D721Med (cell line): ENCODE data around the gene KRT72.

Experiments
- DNase-seq: peaks from one replicate; pipeline ENCODE4 v3.0.0; 2011; ENCODE audit warnings: low spot score; ENCODE audit not compliant: insufficient read length
- FAIRE-seq: peaks from 2 replicates; lab custom pipeline; 2011; peaks lifted over from hg19 to GRCh38; lab: Jason Lieb, UNC
- CTCF ChIP-seq: IDR thresholded peaks from 2 replicates; pipeline ENCODE4 v1.5.1; 2012; ENCODE audit warnings: mild to moderate bottlenecking, control low read depth; ENCODE audit not compliant: insufficient read depth; ENCODE audit errors: missing control alignments

The KRT72 gene

GRCh38 chr12:52630008-52630500 is 28.8 kb upstream of the KRT72 start:
- TF ChIP-seq CTCF: no peak
- FAIRE-seq (no peak), DNase-seq (no peak)

- FAIRE-seq: no peak
- DNase-seq: no peak
- no peak for TF ChIP-seq CTCF
Observed at GRCh38 chr12:52629281-52630007, 28.2 kb upstream of the KRT72 start.

- DNase-seq (no peak), FAIRE-seq (no peak)
- TF ChIP-seq CTCF: no peak
Observed at GRCh38 chr12:52628841-52629240, 27.6 kb upstream of the KRT72 start.

- no peak for FAIRE-seq
- DNase-seq: no peak
Observed at GRCh38 chr12:52628111-52628507, 26.8 kb upstream of the KRT72 start.

GRCh38 chr12:52627395-52628110 is 26.3 kb upstream of the KRT72 start:
- no peak for TF ChIP-seq CTCF
- DNase-seq (no peak), FAIRE-seq (no peak)

More at GRCh38 chr12:52628111-52628507, 26.8 kb upstream of the KRT72 start:
- TF ChIP-seq CTCF: no peak

- no peak for TF ChIP-seq CTCF
- DNase-seq: no peak
- no peak for FAIRE-seq
Observed at GRCh38 chr12:52622349-52622748, 21.1 kb upstream of the KRT72 start.

GRCh38 chr12:52618866-52619265 is 17.6 kb upstream of the KRT72 start:
- no peak for TF ChIP-seq CTCF
- no peak for DNase-seq
- no peak for FAIRE-seq
